ENCODE data around the gene SLC6A1.

The SLC6A1 gene

DNA sequence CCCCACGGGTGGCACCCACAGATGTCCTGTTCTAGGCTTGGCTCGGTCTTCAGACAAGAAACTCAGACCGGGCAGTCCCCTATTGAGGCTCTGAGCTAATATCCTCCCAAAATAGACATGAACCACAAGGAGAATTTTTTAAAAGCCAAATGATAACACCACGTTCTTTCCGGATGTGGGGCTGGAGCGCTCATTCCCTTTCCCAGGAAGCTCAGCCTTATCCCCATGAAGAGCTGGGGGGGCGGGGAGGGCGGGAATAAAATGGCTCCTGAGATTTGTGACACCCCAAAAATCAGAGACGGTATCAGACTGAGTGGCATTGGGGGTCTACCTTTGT, 1.1 kb downstream of the SLC6A1 start:
- no peak for DNase-seq (ENCODE audit: low spot score)

DNA sequence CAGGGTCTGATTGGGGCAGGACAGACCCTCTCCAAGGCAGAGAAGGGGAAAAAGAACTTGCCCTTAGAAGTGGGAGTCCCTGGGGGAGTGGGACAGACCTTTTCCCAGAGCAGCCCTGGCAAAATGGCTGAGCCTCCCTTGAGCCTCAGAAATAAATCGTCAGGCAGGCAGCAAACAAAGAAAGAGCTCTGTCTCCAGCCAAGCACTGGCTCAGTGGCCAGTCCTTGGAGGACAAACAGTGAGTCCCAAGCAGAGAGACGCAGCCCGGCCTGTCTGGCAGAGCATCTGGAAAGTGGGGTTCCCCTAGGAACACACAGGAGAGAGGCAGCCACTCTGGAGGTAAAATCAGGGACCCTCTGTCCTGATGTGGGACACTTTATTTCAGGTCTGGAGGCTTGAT, 1.8 kb downstream of the SLC6A1 start:
- no peak for DNase-seq (ENCODE audit: low spot score)

DNA sequence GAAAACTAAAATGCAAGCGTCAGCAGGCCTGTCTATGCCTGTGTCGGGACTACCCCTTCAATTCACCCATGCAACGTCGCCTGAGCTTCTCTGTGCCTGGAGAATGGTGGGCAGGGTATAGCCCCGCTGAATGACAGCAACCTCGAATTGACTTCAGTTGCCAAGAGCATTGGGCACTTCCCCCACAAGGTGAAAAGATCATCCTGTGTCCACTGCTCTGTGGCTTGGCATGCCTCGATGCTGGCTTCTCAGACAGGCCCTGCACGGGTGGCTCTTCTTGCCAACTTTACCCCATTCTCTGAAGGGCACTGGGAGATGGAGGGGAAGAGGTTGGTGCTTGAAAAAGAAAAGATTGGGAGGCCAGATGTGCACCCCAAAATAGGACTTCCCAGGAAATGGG, 3.3 kb downstream of the SLC6A1 start:
- no peak for DNase-seq (ENCODE audit: low spot score)

DNA sequence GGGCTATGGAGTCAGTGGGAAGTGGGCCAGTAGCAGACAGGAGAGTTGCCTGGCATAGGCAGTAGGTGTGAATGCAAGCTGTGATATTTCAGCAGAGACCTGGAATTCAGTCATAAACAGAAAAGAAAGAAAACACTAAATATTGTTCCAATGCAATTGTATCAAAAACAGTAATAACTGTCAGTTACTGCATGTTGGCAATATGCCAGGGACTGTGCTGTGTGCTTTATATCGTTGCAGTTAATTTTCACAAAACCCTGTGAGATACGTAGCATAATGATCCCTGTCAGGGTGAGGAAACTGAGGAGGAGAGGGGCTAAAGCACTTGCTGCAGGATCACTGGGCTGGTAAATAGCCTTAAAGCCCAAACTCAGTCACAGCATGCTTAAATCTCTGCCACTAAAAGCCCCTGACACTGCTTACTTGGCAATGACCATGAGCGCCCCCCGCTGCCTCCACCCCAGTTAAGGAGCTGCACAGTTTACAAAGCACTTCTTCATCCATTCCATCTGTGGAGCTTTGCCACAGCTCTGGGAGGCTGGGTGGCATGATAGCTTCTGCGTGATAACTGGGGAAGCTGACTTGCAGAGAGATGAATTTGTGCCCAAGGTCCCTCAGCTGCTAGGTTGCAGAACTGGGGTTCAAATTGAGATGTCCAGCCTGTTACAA, 3.9 kb downstream of the SLC6A1 start:
- DNase-seq (ENCODE audit: low spot score) = no peak

DNA sequence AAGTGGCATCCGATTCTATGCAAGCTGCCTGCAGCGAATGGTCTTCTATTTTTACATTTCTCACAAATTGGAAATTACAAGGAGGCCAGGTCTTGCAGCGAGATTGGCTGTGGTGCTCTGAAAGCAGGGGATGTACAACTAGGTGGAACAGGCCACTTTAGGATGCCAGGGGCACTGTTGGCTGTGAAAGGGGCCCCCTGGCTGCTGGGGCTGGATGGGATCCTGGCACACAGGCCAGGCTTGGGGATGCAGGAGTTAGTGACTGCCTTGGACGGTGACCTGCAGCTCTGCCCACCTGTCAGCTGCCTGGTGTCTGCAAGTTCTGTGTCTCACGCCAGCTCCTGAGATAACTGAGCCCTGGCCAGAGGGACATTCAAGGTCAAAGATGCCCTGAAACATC, 4.6 kb downstream of the SLC6A1 start:
- no peak for DNase-seq (ENCODE audit: low spot score)

DNA sequence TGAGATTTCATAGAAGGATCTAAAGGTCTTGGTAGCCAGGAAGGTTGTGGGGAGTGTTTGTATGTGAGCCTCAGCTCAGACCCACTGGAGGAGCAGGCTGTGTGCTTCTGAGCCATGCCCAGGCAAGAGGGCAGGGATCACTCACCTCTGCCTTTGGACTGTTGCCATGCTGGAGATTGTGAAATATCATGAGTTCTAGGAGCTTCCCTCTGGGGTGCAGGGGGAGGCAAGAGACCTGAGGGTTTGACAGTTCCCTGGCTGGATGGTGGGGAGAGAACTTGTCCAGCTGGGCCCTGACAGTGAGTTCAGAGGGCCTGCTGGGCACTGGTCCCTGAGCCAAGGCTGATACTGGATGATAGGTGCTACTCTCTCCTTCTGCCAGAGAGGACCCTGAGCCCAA, 6.0 kb downstream of the SLC6A1 start:
- DNase-seq (ENCODE audit: low spot score) = no peak

DNA sequence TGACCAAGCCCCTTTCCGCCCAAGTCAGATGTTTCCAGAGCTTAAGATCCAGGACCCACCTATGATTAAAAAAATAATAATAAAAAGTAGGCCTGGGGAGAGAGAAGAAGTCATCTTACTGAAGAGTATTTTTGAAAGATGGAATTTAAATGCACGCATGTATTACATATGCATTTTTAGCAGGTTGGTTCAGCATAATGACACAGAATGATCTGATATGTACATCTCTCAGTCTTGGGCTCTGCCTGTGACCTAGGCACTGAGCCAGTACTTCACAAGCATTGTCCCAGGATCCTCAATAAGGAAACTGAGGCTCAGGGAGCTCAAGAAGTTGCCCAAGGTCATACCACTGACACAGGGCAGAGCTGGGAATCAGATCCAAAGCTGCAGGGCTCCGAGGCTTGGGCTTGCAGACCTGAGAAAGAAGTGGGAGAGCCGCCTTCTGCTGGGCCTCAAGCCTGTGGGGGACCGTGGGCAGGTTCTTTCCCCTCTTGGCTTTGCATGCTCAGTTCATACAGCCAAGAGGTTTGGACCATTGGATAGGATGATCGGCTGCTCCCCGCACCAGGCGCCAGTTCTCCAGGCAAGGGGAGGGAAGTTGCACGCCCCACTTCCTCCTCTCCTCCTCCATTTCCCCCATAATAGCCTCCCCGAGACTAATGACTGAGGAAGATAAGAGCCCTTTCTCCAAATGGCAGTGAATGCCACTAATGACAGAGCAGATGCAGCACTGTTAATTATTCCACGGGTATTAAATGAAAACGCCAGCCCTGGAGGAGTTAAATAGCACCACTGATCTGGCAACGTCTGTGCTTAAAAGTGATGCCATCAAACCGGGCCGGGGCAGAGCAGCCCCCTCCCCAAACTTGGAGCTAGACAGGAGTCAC, 6.9 kb downstream of the SLC6A1 start:
- no peak for DNase-seq (ENCODE audit: low spot score)

DNA sequence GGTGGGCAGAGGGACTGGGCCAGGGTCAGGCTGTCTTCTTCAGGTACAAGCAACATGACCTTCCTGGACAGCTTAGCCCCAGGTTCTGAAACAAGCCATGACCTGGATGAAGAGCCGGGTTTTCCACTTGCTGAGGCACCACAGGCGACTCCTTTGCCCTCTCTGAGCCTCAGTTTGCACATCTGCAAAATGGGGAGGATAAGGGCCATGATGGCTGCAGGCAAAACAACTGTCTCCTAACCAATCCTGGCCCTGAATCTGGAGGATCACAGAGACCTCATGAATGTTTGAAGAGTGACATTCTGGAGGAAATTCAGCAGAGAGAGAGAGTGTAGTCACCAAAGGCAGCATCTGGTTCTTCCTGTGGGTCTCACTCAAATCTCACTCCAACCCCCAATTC, 8.0 kb downstream of the SLC6A1 start:
- DNase-seq (ENCODE audit: low spot score) = no peak

DNA sequence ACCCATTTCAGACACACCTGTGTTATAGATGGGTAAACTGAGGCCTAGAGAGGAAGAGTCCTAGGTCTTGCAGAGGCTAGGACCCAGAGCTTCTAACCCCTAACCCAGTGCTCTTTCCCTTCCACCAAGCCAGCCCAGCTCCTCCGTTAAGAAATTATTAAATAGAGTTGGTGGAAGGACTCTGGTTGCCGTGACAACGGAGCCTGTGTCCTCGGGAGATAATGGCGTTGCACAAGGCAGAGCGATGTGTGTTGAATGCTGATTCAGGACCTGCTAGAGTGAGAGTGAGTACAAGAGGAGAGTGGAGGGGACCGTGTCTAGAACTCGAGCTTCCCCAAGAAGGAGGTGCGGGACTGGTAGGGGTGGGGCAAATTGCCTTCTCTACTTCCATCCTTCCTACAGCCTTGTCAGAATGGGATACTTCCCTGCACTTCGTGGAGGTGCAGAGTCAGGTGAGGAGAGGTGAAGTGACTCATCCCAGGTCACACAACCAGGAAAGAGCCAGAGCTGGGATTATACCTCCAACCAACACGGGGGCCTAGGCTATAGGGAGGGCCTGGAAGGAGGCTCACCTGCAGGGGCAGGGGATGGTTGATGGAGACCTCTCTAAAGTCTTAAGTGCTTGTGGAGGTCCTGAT, 8.6 kb downstream of the SLC6A1 start:
- no peak for DNase-seq (ENCODE audit: low spot score)

DNA sequence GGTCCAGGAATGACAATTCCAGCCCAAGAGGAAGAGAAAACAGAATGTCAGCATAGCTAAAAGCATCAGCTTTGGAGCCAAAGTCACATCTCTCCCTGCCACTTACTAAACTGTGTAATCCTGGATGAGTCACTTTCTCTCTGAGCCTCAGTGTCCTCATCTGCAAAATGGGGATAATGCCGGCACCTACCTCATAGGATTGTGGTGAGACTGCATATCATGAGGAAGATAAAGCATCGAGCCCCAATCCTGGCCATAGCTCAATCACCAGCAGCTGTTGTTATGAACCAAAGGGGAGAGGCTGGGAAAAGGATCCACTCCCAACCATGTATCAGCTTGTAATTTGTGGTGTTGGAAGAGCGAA, 9.1 kb downstream of the SLC6A1 start:
- DNase-seq (ENCODE audit: low spot score) = no peak

DNA sequence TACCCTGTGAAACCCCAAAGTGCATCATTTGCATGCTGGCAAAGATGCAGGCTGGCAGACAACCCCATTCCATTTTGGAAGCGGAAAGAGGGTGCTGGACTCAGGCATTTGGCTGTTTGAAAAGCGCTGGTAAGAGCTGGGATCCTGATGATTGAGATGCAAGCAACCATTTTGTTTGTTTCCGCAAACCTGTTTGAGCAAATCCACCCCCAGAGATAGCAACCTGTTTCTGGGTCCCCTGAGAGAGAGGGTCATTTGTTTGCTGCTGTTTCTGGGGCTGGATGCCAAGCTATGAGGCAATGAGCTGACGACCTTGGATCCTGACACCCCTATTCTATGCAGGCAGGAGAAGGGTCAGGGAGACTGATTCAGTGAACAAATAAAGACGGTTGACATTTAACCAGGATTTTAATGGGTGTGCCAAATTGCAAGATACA, 9.8 kb downstream of the SLC6A1 start:
- DNase-seq (ENCODE audit: low spot score) = no peak

DNA sequence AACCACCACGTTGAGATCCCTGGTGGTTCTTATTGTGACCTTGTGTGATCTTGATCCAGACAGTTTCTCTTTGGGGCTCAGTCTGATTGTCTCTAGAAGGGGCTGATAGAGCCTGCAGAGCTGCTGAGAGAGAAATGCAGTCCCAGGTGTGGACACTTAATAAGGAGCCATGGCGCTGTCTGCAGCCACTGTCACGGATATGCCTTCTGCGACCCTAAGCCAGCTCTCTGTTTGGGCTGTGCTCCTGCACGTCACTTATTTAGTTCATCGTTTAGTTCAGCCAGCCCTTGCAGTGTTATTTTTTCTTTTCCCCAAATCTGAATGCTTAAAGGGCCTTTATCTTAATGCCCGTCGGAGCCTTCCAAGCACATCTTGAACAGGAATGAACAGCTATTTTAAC, 12.0 kb downstream of the SLC6A1 start:
- no peak for DNase-seq (ENCODE audit: low spot score)

DNA sequence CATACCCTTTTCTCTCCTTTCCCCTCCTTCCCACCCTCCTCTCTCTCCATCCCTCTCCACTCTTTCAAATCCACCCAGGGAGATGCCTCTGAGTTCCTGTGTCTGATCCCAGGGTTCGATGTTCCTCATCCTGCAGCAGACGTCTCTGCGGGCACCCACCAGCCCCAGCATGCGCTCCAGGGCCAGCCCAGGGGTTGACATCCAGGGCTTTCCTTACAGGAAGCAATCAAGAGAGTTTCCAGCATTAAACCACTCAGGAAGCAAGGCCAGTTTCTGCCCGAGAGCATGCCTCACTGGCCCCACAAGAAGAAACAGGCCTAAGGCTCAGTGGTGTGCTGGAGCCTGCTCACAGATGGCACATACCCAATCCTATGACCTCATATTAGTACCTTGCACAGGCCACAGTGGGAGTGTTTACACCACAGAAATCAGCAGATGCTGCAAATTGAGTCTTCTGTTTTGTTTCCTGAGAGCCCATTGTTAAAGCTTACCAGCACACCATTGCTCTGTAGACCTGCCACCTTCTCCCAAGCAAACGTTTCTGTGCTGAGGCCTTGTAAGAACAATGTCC, 13.2 kb downstream of the SLC6A1 start:
- DNase-seq (ENCODE audit: low spot score) = no peak

DNA sequence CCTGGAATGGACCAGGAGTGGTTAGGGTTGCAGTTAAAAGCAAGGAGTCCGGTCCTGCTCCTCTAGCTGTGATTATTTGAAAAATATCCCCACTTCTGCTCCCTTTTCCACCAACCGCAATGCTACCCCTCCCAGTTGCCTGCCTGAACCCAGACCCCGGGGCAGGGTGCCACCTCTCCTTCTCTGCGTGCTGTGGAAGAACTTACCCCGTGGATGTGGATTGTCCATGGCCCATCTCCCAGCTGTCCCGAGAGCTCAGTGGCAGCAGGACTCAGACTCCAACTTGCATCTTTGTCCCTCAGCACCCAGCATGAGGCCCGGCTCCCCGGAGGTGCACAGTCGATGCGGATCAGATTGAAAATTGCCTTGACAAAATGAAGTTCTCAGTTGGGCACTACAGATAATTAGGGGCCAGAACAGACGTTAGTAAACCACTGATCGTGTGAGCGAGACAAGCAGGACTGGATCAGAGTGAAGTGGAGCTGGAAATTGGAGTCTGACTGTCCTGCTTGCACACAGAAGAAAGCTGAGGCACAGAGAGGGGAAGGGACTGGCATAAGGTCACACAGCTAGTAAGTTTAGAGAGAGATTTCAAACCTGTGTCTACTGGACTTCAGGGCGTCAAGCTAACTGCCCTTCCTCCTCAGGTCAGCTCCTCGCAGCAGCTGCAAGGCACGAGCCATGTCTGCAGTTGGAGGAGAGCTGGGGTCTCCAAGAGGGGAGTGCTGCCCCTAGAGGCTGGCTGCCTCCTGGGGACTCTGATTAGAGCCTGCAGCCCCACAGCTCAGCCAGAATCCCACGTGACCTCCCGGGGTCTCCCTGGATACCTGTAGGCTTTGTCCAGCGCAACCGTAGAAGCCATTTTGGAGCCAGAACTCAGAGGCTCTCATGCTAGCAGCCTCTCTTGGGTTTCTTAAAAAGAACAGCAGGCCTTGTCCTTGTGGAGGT, 14.7 kb downstream of the SLC6A1 start:
- no peak for DNase-seq (ENCODE audit: low spot score)

DNA sequence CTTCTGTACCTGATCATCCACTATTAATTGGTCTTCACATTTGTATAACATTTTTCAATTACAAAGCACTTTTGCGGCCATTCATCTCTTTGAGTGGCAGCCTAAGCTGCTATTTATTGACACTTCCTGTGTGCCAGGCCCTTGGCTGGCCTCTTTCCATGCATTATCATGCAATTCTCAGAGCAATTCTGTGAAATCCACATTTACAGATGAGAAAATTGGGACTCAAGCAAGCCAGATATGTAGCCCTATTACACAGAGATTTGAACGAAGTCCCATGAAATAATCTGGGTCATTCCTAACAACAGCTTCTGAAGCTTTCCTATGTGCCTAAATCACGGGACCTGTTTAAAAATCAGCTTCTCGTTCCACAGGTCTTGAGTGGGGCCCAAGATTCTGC, 17.4 kb downstream of the SLC6A1 start:
- DNase-seq (ENCODE audit: low spot score) = no peak

DNA sequence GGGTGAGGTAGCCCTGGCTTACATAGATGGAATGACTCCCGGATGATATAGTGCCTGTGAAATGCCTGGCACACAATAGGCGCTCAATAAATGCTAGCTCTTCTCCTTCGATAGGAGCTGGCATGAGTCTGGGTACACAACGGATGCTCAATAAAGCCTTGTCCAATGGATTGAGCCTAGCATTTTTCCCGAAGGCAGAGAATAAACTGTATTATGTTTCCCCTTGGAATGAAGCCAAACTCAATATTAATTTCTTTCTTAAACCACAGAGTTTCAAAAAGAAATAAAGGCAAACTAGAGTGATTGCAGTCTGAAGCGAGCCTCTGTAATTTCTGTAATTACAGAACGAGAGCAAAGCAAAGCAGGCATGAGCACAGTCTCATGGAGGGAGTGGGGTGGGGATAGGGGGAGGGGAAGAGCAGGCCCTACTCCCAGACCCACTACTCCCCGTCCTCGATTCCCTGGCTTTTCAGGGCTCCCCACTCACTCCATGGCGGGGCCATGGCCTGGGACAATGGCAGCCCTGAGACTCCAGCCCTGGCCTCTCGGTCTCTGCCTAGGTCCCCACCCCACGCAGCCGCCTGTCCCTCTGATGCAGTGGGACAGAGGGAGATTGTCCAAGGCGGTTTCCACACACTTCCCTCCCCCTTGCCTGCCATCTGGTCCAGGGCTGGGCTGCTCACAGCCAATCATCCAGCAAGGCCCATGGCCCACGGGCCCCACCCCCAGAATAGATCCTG, 18.0 kb downstream of the SLC6A1 start:
- DNase-seq (ENCODE audit: low spot score) = no peak

DNA sequence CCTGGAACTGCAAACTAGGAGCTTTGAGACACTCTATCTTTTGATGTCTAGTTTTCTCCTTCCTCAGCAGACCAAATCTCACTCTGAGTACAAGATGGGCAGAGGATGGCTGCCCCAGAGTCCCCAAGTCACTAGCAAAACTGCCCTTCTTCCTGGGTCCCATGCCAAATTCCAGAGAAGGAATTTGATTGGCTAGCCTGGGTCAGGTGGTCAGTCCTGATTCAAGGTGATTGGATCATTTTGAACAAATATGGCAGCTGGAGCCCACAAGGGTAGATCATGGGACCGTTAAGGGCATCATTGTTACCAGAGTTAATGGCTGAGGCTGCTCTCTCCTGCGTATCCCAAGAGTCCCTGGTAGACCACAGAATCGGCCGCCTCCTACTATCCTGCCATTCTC, 21.7 kb downstream of the SLC6A1 start:
- DNase-seq (ENCODE audit: low spot score) = no peak

DNA sequence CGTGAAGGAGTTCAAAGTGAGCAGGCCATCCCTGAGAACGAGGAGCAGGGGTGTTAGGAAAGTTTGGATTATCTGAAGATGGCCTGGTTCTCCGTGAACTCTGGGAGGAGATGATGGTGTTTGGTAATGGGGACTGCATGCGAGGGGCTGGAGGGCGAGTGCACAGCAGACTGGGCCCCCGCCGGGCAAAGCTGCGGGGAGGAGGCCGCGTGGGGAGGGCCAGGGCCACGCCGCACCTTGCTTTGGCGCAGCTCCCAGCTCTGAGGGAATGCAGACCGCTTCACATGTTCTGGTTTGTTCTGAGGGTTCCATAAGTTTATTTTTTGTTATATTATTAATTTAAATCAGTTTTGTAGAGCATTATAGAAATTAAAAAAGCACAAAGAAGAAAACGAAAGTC, 22.2 kb downstream of the SLC6A1 start:
- DNase-seq (ENCODE audit: low spot score) = no peak

DNA sequence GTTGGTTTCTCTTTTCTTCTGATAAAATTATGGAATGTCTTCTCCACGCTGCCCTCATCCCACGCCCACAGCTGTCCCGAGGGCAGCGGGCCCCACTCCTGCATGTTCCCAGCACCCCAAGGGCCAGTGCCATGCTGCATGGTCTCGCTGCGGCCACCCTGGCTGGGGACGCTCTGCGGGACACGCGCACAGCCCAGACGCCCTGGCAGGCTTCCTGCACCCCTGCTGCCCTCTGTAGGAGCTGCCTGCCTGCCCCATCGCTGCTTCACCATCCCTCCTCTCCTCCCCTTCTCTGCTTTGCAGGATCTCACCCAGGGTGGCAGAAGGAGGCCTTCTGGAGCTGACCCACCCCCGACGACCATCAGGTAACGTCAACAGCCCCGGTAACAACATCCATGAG, 22.8 kb downstream of the SLC6A1 start:
- no peak for DNase-seq (ENCODE audit: low spot score)

DNA sequence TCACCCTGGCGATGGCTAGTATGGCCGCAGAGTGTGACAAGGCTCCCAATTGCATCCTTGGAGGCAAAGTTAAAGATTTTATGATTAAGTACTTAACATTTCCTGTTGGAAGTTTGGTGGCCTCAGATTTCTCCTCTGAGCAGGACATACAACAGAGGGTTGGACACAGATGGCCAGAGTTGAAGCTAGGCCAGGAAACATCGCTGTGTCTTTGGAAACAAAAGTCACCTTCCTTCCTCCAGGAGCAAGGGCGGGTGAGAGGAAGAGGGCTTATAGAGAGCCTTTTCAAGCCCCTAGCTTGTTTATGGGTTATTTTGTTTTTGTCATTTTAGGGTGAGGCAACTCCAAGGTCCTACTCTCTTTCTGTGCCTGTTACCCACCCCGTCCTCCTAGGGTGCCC, 24.2 kb downstream of the SLC6A1 start:
- DNase-seq (ENCODE audit: low spot score) = no peak

DNA sequence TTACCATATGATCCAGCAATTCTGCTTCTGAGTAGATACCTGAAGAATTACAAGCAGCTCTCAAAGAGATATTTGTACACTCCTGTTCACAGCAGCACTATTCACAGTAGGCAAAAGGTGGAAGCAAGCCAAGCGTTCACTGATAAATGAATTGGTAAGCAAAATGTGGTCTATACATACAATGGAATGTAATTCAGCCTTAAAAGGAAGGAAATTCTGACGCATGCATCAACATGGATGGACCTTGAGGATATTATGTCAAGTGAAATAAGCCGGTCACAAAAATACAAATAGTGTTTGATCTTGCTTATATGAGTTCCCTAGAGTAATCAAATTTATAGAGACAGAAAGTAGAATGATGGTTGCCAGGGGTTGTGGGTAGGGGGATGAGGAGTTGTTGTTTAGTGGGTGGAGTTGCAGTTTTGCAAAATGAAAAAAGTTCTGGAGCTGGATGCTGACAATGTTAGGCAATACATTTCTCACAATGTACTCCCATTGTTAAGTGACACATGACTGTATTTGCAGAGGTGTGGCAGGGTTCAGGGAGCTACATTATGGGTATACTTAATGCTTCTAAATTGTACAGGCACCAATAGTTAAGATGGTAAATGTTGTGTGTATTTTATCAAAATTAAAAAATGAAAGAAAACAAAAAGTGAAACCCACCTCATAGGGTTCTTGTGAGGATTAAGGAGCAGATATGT, 26.7 kb downstream of the SLC6A1 start:
- no peak for DNase-seq (ENCODE audit: low spot score)

Measured in RKO (cell line).